Activated naive CD4-positive, alpha-beta T cell (primary cell): Measurements from ENCODE around the gene ZNF655.
A peak's percentile ranks its signal among the peaks of the same experiment; 100 is the strongest.
"Not testable (repeated sequence)": the region's sequence is repeated elsewhere in the genome, so short reads cannot be mapped to it uniquely, and the experiment has no call there.

Experiments
- DNase-seq, 4 experiments: peaks; one replicate each; lab custom pipeline; 2025; lab: John Stamatoyannopoulos, UW

ZNF655 gene

DNA sequence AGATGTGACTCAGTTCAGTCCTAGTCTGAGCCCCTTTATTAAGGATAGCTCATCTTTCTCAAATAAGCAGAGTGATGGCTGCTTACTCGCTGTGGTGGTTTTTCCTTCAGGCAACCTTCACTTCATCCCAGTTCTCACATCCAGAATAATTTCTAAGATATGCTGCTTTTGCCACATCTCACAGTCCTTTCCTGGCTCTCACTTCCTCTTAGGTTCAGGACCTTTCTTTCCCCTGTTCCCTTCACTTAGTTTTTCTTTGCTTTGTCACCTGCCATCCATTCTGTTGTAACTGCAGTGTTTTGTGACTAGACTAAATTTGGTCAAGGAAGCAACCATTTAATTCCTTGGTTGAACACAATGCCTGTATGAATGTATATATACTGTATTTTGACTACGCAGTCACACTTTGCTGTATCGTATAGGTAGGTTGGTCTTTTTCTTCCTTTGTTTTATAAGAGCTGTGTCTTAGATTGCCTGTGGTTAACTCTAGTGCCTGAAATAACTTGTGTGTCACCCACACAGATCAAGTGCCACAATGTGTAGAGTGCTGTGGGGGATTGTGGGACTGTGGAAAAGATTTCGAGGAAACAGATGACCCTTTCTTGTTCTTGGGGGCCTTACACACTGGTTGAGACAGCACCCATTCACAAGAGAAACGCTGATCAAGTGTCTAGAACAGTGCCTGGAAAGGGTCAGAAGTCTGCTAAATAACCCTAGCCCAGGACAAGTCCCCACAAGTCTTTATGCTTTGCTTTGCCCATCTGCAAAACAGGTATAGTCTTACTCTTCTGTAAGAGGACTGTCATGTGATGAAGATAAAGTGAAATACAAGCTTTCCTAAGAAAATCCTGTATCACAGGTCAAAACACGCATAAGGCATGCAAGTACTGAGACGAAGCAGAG lies 2.6 kb downstream of the ZNF655 start:
- no peak for DNase-seq

DNA sequence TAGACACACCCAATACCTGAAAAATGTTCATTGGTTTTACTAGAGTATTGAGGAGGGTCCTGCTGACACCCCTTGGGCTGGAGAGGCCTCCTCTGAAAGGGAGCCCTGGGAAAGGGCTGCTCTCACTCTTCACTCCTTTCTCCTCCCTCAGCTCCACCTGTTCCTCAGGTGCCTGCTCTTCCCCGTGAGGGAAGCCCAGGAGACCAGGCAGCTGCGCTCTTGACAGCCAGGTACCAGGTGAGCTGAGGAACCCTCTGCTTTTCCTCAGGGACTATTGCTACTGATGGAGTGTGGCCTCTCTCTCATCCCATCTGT lies 3.3 kb downstream of the ZNF655 start:
- DNase-seq: no peak

GRCh38 chr7:99562114-99562784 lies 3.8 kb downstream of the ZNF655 start:
- DNase-seq: no peak

DNA sequence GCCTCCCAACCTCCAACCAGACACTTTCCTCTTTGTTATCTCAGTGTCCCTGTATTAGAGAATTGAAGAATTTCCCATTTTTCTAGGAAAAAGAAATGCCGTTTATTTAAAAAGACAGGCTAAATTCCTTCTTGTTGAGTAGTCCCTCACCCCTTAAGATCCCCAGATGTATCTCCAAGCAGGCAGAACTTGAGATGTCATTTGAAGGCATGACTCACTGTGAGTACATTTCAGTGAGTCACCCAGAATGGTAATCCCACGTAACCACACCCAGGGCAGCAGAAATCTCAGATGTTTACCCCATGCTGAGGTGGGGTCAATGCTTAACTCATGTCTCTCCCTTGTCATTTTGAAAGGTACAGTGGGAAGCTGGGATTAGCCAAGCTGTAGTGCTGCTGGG lies 4.4 kb downstream of the ZNF655 start:
- DNase-seq: peak in 1 of 4 experiments; percentile 3

- no peak for DNase-seq
Measured at GRCh38 chr7:99563650-99564049, 5.2 kb downstream of the ZNF655 start.

DNA sequence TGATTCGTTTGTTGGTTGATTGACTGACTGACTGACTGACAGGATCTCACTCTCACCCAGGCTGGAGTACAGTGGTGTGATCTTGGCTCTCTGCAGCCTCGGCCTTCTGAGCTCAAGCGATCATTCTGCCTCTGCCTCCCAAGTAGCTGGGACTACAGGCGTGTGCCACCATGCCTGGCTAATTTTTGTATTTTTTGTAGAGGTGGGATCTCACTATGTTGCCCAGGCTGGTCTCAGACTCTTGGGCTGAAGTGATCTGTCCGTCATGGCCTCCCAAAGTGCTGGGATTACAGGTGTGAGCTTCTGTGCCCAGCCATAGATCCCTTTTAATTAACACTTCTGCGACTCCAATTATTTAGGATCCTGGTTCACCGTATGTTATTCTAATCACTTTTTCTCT lies 10.3 kb downstream of the ZNF655 start:
- DNase-seq: not testable (repeated sequence)

DNA sequence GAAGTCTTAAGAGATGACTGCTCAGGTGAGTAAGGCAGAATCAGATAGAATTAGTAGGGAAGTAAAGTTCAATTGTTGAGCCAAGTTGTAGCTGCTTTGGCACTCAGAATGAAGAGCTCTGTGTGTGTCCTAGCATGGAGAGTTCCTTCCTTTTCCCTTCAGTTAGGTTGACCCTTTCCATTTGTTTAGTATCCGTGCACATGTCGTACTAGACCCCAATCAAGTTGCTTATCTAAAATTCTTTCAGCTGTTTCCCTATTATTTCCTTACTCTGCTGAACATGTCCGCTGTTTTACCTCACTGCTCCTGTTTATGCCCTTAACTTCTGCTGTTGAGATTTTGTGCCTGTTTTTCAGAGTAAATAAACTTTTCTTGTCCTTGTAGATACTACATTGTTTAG lies 13.3 kb downstream of the ZNF655 start:
- no peak for DNase-seq

- DNase-seq: no peak
Measured at GRCh38 chr7:99573257-99573656, 14.8 kb downstream of the ZNF655 start.

DNA sequence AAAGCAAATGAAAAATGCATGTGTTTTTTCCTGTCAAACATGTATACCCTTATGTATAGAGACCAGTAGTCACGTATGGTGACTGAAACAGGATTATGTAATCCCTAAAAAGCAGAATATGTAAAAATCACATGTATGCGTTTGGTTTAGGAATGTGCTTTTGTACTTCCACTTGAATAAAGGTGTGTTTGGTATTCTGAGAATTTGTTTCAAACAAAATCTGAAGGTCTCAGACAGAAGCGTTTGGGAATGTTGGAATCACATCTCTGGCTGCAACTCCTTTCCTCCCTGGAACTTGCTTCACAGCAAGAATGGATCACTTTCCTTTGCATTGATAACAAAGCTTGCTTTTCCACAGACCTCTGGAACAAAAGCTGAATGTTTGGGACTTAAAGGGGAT lies 17.8 kb downstream of the ZNF655 start:
- no peak for DNase-seq

GRCh38 chr7:99579281-99579955 lies 21.0 kb downstream of the ZNF655 start:
- no peak for DNase-seq

GRCh38 chr7:99579956-99580777 lies 21.7 kb downstream of the ZNF655 start:
- peak in 3 of 4 experiments; percentile 11 to 65 (median 16) for DNase-seq

- DNase-seq: not testable (repeated sequence)
Measured at GRCh38 chr7:99580778-99581332, 22.4 kb downstream of the ZNF655 start.

GRCh38 chr7:99588868-99589267 lies 30.4 kb downstream of the ZNF655 start:
- DNase-seq: no peak

- no peak for DNase-seq
Measured at GRCh38 chr7:99594948-99595745, 36.7 kb downstream of the ZNF655 start.

DNA sequence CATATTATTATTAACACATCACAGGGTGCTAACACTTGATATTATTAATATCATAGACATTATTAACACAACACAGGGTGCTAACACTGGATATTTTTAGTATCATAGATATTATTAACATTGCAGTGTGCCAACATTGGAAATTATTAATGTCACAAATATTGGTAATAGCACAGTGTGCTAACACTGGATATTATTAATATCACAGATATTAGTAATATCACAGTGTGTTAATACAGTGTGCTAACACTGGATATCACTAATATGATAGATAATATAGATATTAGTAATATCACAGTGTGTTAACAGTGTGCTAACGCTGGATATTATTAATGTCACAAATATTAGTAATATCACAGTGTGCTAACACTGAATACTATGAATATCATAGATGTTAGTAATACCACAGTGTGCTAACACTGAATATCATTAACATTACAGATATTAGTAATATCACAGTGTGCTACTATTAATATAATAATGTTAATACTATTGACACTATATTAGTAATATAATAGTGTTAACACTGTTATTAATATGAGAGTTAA lies 38.0 kb downstream of the ZNF655 start:
- DNase-seq: no peak

- DNase-seq: no peak
Measured at GRCh38 chr7:99597762-99598501, 39.5 kb downstream of the ZNF655 start, which contains the start of gene TMEM225B. TMEM225B (plus strand) TSS chr7:99598267; CDS start chr7:99604389, 6,122 bp downstream.

- no peak for DNase-seq
Measured at GRCh38 chr7:99599836-99600235, 41.4 kb downstream of the ZNF655 start.

- DNase-seq: no peak
Measured at GRCh38 chr7:99601656-99602310, 43.3 kb downstream of the ZNF655 start.

DNA sequence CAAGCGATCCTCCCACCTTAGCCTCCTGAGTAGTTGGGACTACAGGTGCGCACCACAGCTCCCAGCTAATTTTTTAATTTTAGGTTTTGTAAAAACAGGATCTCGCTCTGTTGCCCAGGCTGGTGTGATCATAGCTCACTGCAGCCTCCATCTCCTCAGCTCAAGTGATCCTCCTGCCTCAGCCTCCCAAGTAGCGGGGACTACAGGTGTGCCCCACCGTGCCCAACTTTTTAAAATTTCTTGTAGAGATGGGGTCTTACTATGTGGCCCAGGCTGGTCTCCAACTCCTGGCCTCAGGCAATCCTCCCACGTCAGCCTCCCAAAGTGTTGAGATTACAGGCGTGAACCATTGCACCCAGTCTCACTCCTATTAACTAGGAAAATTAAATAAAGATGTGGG lies 47.1 kb downstream of the ZNF655 start:
- no peak for DNase-seq
